ENCODE data around the gene ATE1. TPM values are rescaled to one million over a fixed set of nuclear protein-coding genes. Genes with fewer than 3 reads are reported as not detected.

ATE1 gene
- total RNA-seq, 4 donors from 2014 or later = 13.5 to 90.2 (median 27.7) TPM

DNA sequence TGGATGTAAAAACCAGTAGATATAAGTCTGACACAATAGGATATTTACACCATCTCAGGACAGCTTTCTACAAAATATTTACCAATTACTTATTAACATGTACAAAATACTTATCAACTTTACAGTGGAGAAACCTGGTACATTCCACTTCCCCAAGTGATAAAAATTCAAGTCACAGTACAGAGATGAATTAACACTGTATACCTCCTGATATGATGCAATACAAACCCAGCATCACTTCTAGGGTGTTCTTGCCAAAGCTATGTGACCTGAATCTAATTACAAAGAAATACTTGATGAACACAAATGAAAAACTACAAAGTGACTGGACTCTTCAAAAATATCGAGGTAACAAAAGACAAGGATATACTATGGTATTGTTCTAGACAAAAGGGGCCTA, 173.2 kb downstream of the ATE1 start:
- Histone ChIP-seq H3K9me3 (peaks cover 0 to 7% of the 10 kb centered on the region in 2 donors), H3K4me3 (no peak overlapping the region), H3K36me3 (no peaks in the 10 kb centered on the region), H3K27me3 (no peaks in the 10 kb centered on the region), H3K4me1 (no peaks in the 10 kb centered on the region), H3K27ac (no peak overlapping the region)
- no peak for DNase-seq
- intact Hi-C loops (cut with DNase I; ENCODE audit: low total_unique reads) = no loop called here
- TF ChIP-seq, protein P1, sequence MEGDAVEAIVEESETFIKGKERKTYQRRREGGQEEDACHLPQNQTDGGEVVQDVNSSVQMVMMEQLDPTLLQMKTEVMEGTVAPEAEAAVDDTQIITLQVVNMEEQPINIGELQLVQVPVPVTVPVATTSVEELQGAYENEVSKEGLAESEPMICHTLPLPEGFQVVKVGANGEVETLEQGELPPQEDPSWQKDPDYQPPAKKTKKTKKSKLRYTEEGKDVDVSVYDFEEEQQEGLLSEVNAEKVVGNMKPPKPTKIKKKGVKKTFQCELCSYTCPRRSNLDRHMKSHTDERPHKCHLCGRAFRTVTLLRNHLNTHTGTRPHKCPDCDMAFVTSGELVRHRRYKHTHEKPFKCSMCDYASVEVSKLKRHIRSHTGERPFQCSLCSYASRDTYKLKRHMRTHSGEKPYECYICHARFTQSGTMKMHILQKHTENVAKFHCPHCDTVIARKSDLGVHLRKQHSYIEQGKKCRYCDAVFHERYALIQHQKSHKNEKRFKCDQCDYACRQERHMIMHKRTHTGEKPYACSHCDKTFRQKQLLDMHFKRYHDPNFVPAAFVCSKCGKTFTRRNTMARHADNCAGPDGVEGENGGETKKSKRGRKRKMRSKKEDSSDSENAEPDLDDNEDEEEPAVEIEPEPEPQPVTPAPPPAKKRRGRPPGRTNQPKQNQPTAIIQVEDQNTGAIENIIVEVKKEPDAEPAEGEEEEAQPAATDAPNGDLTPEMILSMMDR (IDR thresholded peaks at IDR 0.05) = no peak
- TF ChIP-seq POLR2A (IDR thresholded peaks at IDR 0.05) = no peak

DNA sequence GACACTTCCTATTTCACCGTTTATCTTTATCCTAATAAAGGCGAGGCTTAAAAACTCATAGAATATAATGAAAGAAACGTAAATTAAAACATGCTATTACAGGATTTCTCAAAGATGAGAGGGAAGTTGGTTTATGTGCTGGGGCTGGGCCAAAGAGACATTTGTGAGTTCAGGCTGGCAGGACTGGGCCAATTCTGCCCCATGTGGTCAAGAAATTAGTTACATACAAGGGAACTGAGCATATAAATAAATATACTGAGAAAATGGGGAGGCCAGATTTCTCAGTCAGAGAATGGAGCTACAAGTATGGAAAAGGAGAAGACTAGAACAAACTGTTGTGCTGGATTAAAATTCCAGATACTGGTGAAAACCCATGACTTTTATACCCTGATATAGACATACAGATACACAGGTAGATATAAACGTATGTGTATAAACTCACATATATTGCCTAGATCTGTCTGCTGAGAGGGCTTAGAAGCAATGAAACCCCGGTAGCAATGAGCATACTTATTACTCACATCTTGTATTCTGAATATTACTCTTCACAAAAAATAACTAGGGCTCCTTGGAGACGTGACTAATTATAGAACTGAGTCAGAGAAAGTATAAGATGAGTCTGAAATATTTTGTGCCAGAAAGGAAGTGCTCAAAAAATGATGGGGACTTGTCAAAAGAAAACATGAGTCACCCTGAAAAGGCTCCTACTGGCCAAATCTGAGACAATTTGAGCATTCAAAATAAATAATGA, 173.9 kb downstream of the ATE1 start:
- no peak for TF ChIP-seq POLR2A (IDR thresholded peaks at IDR 0.05)
- TF ChIP-seq, protein P1 (IDR thresholded peaks at IDR 0.05) = no peak
- intact Hi-C loops (cut with DNase I; ENCODE audit: low total_unique reads) = no loop called here
- H3K27ac ChIP-seq = no peak overlapping the region
- no peak for DNase-seq
- H3K4me1 ChIP-seq = no peaks in the 10 kb centered on the region
- no peaks in the 10 kb centered on the region for H3K36me3 ChIP-seq
- no peaks in the 10 kb centered on the region for H3K27me3 ChIP-seq
- H3K4me3 ChIP-seq = no peak overlapping the region
- peaks cover 0 to 5% of the 10 kb centered on the region in 2 donors for H3K9me3 ChIP-seq

DNA sequence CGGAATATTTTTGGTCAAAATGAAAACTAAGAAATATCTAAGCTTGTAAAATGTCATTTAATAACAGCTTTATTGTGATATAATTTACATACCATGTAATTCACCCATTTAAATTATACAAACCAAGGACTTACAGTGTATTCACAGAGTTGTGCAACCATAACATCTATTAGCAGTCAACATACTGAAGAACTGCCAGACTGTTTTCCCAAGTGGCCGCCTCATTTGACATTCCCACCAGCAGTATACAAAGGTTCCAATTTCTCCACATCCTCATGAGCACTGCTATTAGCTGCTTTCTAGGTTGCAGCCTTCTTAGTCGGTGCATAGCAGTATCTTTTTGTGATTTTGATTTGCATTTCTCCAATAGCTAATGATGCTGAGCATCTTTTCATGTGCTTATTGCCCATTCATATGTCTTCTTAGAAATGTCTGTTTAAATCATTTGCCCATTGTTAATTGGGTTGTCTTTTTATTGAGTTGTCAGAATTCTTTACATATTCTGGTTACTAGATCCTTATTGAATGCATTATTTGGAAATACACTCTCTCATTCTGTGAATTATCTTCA, 176.6 kb downstream of the ATE1 start:
- no peaks in the 10 kb centered on the region for H3K4me1 ChIP-seq
- H3K9me3 ChIP-seq = no peaks in the 10 kb centered on the region
- DNase-seq = no peak
- intact Hi-C loops (cut with DNase I; ENCODE audit: low total_unique reads) = no loop called here
- no peaks in the 10 kb centered on the region for H3K36me3 ChIP-seq
- H3K27me3 ChIP-seq = no peaks in the 10 kb centered on the region
- TF ChIP-seq, protein P1 (IDR thresholded peaks at IDR 0.05) = no peak
- no peak for TF ChIP-seq POLR2A (IDR thresholded peaks at IDR 0.05)
- H3K4me3 ChIP-seq = no peak overlapping the region
- no peak overlapping the region for H3K27ac ChIP-seq

DNA sequence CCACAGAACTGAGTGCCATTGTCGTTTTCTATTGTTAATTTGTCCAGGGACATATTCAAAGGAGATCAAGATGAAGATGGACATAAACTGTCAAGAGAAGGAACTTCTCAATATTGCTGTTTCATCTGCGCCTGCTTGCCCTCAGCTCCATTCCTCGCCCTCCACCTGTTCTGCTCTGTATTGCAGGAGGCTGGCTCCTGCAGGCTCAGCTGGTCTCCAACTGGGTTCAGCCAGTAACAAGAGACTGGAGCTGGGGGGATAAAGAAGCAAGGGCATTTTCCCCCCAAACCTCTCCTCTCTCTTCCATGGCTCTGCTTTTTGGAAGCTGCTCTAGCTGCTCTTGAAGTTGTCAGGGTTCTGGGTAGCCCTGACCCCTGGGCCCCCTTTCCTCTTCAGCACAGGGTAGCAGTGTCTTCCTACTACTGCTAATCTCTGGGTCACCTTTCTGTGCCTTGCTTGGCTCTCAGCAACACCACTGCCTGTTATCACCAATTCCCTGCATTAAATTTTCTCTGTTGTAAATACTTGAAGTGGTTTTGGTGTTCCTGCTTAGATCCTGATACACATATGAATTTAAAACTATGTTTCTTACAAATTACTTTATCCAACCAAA, 180.6 kb downstream of the ATE1 start:
- Histone ChIP-seq H3K4me1 (no peaks in the 10 kb centered on the region), H3K36me3 (no peaks in the 10 kb centered on the region), H3K27me3 (no peaks in the 10 kb centered on the region), H3K9me3 (no peaks in the 10 kb centered on the region), H3K4me3 (no peak overlapping the region), H3K27ac (no peak overlapping the region)
- intact Hi-C loops (cut with DNase I; ENCODE audit: low total_unique reads) = no loop called here
- no peak for DNase-seq
- TF ChIP-seq, protein P1 (IDR thresholded peaks at IDR 0.05) = no peak

DNA sequence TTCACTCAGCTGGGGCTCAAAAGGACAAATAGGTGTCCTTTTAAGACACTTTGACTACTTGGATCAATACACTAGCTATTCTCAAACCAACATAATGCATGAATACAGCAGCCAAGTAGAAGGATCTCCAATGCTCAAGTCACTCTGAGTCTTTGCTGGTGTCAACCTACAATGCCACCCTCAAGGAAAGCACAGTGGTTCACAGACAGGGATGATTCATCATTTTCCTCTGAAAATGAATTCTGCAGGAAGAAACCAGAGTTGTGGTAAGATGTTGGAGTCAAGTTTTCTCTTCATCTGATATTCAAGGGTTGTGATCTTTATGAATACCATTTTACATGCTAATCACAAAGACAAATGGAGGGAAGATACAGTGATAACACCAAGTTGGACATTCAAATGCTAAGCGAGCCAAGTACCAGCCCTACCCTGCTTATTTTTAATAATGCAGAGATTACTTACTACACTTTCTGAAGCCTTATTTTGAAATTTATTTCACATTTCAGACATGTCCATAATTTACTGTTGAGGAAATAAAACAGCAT, 186.5 kb downstream of the ATE1 start:
- no peaks in the 10 kb centered on the region for H3K36me3 ChIP-seq
- H3K4me1 ChIP-seq = no peaks in the 10 kb centered on the region
- TF ChIP-seq, protein P1 (IDR thresholded peaks at IDR 0.05) = no peak
- TF ChIP-seq POLR2A (IDR thresholded peaks at IDR 0.05) = no peak
- no peak overlapping the region for H3K4me3 ChIP-seq
- no peak for DNase-seq
- no peaks in the 10 kb centered on the region for H3K27me3 ChIP-seq
- no peaks in the 10 kb centered on the region for H3K9me3 ChIP-seq
- intact Hi-C loops (cut with DNase I; ENCODE audit: low total_unique reads) = no loop called here
- no peak overlapping the region for H3K27ac ChIP-seq

Measured in uterus (tissue), 4 donors.